IPS-NIHi7 (cell line): ENCODE data around the gene MYOZ2.

Experiments
- DNase-seq: peaks from one replicate; pipeline ENCODE4 v3.0.0; 2012; ENCODE audit warnings: mixed read lengths; ENCODE audit errors: extremely low spot score

The MYOZ2 gene

GRCh38 chr4:119135721-119136121 is at the start of gene MYOZ2:
Gene MYOZ2 (plus strand): TSS chr4:119135832. CDS start chr4:119136526, 694 bp downstream.
- no peak for DNase-seq

- DNase-seq: no peak
Measured at GRCh38 chr4:119087121-119087520, 48.5 kb upstream of the MYOZ2 start.

GRCh38 chr4:119087656-119088055 is 48.0 kb upstream of the MYOZ2 start:
- no peak for DNase-seq

GRCh38 chr4:119093042-119093827 is 42.4 kb upstream of the MYOZ2 start:
- DNase-seq: no peak

GRCh38 chr4:119097282-119097900 is 38.2 kb upstream of the MYOZ2 start:
- no peak for DNase-seq

GRCh38 chr4:119098306-119098705 is 37.3 kb upstream of the MYOZ2 start:
- DNase-seq: no peak

- no peak for DNase-seq
Measured at GRCh38 chr4:119099227-119099810, 36.3 kb upstream of the MYOZ2 start.

GRCh38 chr4:119100655-119101054 is 35.0 kb upstream of the MYOZ2 start:
- no peak for DNase-seq

- DNase-seq: peak; percentile 38
Measured at GRCh38 chr4:119103263-119103662, 32.4 kb upstream of the MYOZ2 start.

- no peak for DNase-seq
Measured at GRCh38 chr4:119104644-119105273, 30.9 kb upstream of the MYOZ2 start.

GRCh38 chr4:119105605-119106004 is 30.0 kb upstream of the MYOZ2 start:
- DNase-seq: no peak

- no peak for DNase-seq
Measured at GRCh38 chr4:119106036-119107000, 29.3 kb upstream of the MYOZ2 start.

GRCh38 chr4:119110121-119110520 is 25.5 kb upstream of the MYOZ2 start:
- no peak for DNase-seq

- no peak for DNase-seq
Measured at GRCh38 chr4:119111296-119111695, 24.3 kb upstream of the MYOZ2 start.

- DNase-seq: no peak
Measured at GRCh38 chr4:119113033-119113655, 22.5 kb upstream of the MYOZ2 start.

- no peak for DNase-seq
Measured at GRCh38 chr4:119116021-119116420, 19.6 kb upstream of the MYOZ2 start.

- no peak for DNase-seq
Measured at GRCh38 chr4:119116925-119117900, 18.4 kb upstream of the MYOZ2 start.

GRCh38 chr4:119118397-119118796 is 17.2 kb upstream of the MYOZ2 start:
- no peak for DNase-seq

- no peak for DNase-seq
Measured at GRCh38 chr4:119124352-119124751, 11.3 kb upstream of the MYOZ2 start.

GRCh38 chr4:119125931-119126330 is 9.7 kb upstream of the MYOZ2 start:
- DNase-seq: no peak
